ENCODE data around the gene A3GALT2.
A peak's percentile ranks its signal among the peaks of the same experiment; 100 is the strongest.

The A3GALT2 gene

DNA sequence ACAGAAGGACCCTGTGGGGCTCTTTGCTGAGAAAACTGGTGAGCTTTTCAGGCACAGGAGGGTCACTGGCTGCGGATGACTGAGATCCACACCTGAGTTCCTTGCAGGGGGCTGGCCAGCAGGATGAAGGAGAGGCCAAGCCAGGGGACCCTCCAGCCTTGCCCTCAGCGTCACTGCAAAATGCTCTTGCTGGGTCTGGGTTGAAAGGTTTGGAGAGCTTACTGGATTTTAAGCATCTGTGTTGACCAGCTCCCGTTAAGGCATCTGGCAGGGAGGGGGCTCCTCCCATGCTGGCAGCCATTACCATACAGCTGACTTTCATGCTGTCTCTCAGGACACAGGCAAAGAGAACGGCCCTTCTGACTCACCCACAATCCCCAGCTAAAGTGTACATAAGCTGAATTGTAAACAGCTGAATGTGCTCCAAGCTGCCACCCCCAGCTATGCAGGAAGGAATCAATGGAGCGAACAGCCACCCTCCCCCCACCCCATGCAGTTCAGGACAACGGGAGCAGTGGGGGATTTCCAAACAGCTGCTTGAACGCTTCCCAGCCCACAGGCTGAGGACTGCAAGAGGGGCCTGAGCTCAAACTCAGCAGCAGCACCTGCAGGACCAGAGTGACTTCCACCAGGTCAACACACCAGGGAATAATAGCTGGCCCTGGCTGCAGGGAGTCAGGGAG is 21.3 kb upstream of the A3GALT2 start:
- ChIA-PET POLR2A (ENCODE audit: low non-redundant PET) (no interaction called here), CTCF (interaction anchor here (0.6 to 0.7 kb wide), 2 partner anchors 46 to 65 kb away, joined by 3 read pairs; no protein-coding TSS in a partner anchor)
- peak; percentile 74 for DNase-seq (ENCODE audit: low spot score)
- peak overlapping the region; percentile 79 for H3K27ac ChIP-seq
- no peak for TF ChIP-seq CTCF (conservative IDR thresholded peaks at IDR 0.05; ENCODE audit: low read depth)

DNA sequence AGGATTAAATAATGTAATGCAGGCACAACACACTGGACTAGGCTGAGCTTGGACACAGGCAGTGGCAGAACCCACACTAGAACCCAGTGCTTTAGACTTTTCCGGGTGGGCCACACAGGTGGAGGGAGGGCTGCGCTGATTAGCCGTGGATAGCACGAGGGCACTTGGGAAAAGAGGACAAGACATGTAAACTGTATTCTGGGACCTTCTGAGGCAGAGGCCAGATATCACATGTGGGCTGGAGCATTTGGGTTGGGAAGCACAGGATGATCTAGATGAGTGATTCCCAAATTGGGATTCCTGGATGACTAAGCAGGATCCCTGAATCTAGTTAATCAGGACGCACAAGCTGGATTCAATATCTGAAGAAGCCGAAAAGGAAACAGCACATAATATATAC is 20.3 kb upstream of the A3GALT2 start:
- no peak for TF ChIP-seq CTCF (conservative IDR thresholded peaks at IDR 0.05; ENCODE audit: low read depth)
- H3K27ac ChIP-seq, result peak overlapping the region; percentile 68
- ChIA-PET CTCF (no interaction called here), POLR2A (ENCODE audit: low non-redundant PET) (no interaction called here)
- no peak for DNase-seq (ENCODE audit: low spot score)

DNA sequence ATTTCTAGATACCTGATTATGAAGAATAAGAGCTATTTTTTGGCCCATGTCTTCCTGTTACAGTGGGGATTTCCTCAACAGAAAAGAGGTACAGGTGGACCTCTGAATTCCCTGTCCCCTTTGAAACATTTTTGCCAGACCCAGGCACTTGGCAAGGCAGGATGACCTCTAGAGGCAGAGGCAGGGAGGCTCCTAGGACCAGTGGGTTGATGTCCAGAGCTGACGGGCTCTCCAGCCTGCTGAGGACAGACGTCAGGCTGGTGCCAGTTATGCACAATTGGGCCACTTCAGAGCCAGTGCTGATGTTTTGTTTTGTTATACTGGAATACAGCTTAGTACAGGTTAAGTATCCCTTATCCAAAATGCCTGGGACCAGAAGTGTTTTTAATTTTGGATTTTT is 18.5 kb upstream of the A3GALT2 start:
- DNase-seq (ENCODE audit: low spot score), result no peak
- POLR2A ChIA-PET (ENCODE audit: low non-redundant PET), result no interaction called here
- TF ChIP-seq CTCF (conservative IDR thresholded peaks at IDR 0.05; ENCODE audit: low read depth), result no peak
- peak overlapping the region; percentile 86 for H3K27ac ChIP-seq
- CTCF ChIA-PET, result interaction anchor here (0.5 to 0.6 kb wide), 2 partner anchors 11 to 136 kb away, joined by 3 to 7 read pairs; no protein-coding TSS in a partner anchor

DNA sequence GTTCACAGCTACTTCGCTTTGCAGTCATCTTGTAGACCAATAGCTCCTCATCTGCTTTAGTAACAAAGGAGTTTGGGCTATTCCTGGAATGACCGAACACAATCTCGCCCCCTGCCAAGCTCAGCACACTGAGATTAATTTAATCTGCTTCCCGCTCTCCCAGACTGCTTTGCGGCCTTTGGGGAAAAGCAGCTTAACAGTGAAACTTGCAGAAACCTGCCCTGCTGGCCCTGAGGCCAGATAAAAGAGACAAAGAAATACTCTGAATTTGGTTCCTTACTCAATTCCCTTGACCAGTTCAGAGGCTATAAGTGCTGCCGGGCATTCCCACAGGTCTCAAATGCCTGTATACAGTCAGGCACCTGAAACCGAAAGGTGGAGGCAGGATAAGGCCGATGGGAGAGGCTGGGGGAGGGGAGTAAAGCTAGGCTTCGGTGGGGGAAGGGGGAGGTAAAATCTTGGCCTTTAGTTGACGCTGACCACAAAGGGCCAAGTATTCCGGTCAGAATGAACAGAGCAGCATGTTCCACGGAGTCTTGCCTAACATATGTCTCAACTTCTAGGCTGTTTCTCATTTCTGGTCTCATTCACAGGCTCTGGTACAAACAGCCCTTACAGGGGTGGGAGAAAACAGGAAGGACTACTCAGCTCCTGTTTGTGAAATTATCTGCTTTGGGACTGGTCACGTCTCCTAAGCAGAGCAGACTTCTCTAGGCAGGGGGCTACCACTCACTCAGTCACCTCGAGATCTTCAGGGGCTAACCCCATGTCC is 17.7 kb upstream of the A3GALT2 start:
- peak overlapping the region; percentile 86 for H3K27ac ChIP-seq
- DNase-seq (ENCODE audit: low spot score), result no peak
- ChIA-PET POLR2A (ENCODE audit: low non-redundant PET) (no interaction called here), CTCF (no interaction called here)
- TF ChIP-seq CTCF (conservative IDR thresholded peaks at IDR 0.05; ENCODE audit: low read depth), result no peak

DNA sequence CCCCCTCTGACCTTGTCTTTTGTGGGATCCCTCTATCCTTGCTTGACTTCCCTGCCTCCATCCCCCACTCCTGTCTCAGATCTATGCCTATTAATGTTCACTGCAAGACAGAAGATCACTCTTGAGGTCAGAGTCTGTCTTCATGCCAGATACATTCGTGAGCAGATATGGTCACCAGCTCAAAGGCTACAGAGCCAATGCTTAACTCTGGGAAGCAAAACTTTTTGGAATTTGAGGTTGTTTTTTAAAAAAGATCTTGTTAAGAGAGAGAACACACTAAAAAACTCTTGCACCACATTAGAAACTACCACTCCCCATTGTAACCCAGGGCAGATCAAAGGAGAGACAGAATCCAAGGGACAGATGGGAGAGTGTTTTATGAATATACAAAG is 17.1 kb upstream of the A3GALT2 start:
- no peak for TF ChIP-seq CTCF (conservative IDR thresholded peaks at IDR 0.05; ENCODE audit: low read depth)
- ChIA-PET CTCF (no interaction called here), POLR2A (ENCODE audit: low non-redundant PET) (no interaction called here)
- DNase-seq (ENCODE audit: low spot score), result no peak
- peak overlapping the region; percentile 86 for H3K27ac ChIP-seq

- POLR2A ChIA-PET (ENCODE audit: low non-redundant PET), result no interaction called here
These were observed 16.5 kb upstream of the A3GALT2 start for GRCh38 chr1:33337441-33337840.

More at GRCh38 chr1:33337441-33337840, 16.5 kb upstream of the A3GALT2 start:
- DNase-seq (ENCODE audit: low spot score), result no peak
- CTCF ChIA-PET, result no interaction called here
- no peak for TF ChIP-seq CTCF (conservative IDR thresholded peaks at IDR 0.05; ENCODE audit: low read depth)
- no peak overlapping the region for H3K27ac ChIP-seq

Measured in RWPE1 (cell line).